AG09309 (cell line): ENCODE data around the gene SUPT20HL2.

Experiments
- DNase-seq: peaks from one replicate; pipeline ENCODE4 v3.0.0-alpha.2; 2010; ENCODE audit warnings: low read depth
- H3K4me3 ChIP-seq: 2 replicates; pipeline ENCODE4 v1.5.1; 2011; ENCODE audit warnings: mild to moderate bottlenecking, low read depth, low read length, moderate library complexity; ENCODE audit not compliant: control insufficient read depth
- TF ChIP-seq, protein P1 (sequence below): IDR thresholded peaks from 2 replicates; pipeline ENCODE4 v1.5.1; 2011; ENCODE audit warnings: mild to moderate bottlenecking, low read depth, low read length, inconsistent platforms; ENCODE audit not compliant: insufficient read depth, control insufficient read depth; ENCODE audit errors: missing control alignments

The SUPT20HL2 gene

DNA sequence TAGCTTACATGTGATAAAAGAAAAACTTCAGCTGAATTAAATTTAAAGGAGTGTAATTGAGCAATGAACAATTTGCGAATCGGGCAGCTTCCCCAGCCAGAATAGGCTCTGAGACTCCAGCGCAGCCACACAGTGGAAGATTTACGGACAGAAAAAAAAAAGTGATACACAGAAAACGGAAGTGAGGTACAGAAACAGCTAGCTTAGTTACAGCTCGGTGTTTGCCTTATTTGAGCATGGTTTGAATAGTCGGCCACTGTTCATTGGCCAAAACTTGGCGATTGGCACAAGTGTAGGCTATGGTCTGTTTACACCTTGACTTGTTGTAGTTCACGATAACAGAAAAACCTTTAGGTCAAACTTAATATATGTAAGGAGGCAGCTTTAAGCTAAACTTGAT lies 29.9 kb upstream of the SUPT20HL2 start:
- no peak overlapping the region for H3K4me3 ChIP-seq
- TF ChIP-seq, protein P1, sequence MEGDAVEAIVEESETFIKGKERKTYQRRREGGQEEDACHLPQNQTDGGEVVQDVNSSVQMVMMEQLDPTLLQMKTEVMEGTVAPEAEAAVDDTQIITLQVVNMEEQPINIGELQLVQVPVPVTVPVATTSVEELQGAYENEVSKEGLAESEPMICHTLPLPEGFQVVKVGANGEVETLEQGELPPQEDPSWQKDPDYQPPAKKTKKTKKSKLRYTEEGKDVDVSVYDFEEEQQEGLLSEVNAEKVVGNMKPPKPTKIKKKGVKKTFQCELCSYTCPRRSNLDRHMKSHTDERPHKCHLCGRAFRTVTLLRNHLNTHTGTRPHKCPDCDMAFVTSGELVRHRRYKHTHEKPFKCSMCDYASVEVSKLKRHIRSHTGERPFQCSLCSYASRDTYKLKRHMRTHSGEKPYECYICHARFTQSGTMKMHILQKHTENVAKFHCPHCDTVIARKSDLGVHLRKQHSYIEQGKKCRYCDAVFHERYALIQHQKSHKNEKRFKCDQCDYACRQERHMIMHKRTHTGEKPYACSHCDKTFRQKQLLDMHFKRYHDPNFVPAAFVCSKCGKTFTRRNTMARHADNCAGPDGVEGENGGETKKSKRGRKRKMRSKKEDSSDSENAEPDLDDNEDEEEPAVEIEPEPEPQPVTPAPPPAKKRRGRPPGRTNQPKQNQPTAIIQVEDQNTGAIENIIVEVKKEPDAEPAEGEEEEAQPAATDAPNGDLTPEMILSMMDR, result no peak
- DNase-seq, result no peak

DNA sequence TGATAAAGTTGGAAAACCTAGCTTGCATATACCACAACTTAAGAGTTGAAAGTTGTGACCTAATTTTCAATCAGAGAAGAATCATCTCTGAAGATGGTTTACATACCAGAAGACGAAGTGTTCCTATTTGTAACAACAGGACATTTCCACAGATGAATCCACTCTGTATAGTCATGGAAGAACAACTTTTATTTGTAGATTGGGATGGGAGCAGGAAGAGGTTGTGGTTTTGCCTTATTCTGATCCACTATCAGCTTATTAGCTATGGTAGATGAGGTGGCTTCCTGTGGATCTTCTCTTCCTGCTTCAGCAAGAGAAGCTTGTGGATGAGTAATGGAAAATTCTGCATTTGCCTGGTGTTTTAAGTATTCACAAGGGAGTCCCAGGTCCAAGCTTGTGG lies 27.9 kb upstream of the SUPT20HL2 start:
- peak; percentile 64 for DNase-seq
- TF ChIP-seq, protein P1, result no peak
- H3K4me3 ChIP-seq, result no peak overlapping the region

DNA sequence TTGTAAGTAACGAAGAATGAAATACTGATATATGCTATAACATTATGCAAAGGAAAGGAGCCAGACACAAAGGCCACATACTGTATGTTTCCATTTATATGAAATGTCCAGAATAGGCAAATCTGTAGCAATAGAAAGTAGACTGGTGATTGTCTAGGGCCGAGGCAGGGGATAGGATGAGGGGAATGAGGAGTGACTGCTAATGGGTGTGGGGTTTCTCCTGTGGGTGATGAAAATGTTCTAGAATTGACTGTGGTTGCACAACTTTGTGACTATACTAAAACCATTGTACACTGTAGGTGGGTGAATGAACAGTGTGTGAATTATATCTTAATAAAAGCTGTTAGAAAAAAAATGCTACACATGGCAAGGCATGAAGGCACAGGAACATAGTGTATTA lies 26.6 kb upstream of the SUPT20HL2 start:
- DNase-seq, result no peak
- H3K4me3 ChIP-seq, result no peak overlapping the region
- TF ChIP-seq, protein P1, result no peak

DNA sequence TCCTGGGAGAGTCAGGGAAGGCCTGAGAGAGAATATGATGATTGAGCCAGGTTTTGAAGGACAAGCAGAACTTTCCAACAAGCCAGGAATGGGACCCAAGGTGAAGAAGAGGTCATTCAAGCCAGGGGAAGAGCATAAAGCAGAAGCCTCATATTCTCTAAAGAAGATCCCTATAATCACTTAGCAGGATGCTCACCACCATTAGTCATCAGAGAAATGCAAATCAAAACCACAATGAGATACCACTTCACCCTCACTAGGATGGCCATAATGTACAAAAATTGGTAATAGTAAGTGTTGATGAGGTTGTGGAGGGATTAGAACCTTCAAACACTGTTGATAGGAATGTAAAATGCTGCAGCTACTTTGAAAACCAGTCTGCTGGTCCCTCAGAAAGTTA lies 26.0 kb upstream of the SUPT20HL2 start:
- no peak for DNase-seq
- H3K4me3 ChIP-seq, result no peak overlapping the region
- TF ChIP-seq, protein P1, result no peak

DNA sequence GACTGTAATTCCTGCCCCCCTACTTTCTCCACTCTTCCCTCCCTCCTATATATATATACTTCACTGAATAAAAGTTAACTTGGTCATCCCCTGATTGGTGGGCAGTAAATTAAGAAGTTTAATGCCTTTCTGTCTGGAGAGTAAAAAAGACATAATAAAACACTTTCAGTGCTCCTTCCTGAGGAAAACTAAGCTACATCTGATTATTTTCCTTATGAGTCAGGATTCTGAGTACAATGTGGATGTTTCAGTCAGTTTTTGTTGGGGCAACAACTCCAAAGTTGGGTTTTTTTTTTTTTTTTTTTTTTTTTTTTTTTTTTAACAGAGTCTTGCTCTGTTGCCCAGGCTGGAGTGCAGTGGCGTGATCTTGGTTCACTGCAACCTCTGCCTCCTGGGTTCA lies 22.0 kb upstream of the SUPT20HL2 start:
- H3K4me3 ChIP-seq, result no peak overlapping the region
- TF ChIP-seq, protein P1, result no peak
- DNase-seq, result no peak

DNA sequence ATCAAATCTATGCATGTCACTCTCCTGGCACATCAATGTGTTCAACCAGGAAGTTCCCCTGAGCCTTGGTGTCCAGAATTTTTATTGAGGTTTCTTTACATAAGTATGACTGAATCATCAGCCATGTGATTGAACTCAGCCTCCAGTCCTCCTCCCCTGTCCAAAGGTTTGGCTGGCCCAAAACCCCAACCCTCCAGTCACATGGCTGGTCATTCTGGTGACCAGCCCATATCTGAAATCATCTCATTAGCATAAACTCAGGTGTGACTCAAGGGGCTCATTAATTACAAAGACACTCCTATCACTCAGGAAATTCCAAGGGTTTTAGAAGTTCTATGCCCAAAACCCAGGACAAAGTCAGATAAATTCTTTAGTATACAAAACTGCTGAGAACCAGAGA lies 20.6 kb upstream of the SUPT20HL2 start:
- DNase-seq, result no peak
- TF ChIP-seq, protein P1, result no peak
- H3K4me3 ChIP-seq, result no peak overlapping the region

DNA sequence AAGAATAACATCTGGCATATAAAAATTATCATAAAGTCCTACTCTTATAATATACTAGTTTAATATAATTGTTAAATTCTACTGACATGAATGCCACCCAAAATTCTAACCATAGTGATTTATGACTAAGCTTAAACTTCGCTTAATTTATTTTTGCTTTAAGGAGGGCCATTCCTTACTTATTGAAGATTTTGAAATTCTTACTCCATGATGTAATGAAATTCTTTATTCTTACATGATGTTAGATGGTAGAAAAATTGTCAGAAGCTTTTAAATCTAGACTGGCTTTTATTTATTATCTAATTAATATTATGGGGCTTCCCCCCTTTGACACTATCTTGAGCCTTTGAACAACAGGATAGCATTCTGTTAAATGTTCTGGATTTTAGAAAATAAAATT lies 19.5 kb upstream of the SUPT20HL2 start:
- no peak overlapping the region for H3K4me3 ChIP-seq
- DNase-seq, result no peak
- TF ChIP-seq, protein P1, result no peak
